Measurements from ENCODE around the gene ATRNL1.

The ATRNL1 gene

DNA sequence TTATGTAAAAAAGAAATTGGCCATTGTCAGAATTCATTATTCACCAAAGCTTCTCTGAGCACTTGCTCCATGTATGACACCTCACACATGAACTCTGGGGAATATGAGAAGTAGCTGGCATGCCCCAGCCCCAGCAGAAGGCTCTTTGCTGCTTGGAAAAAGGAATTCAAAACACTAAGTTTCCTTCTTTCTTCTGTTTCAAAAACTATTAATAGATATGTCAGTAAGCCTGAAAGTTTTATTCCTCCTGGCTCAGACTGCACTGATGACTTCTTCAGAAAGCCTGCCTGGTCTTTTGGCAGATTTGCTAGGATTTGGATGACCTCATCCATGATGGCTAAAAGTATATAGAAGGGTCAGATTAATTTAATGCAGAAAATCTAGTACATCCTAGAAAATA lies 668.9 kb downstream of the ATRNL1 start:
- H3K4me2 ChIP-seq (ENCODE audit: low read length), result no peak overlapping the region
- H3K4me1 ChIP-seq (ENCODE audit: control insufficient read depth, low read depth, low read length), result no peaks in the 10 kb centered on the region
- no peak for DNase-seq
- H2BK15ac ChIP-seq (replicated peaks; ENCODE audit: low read depth), result no peak overlapping the region
- H3K4me3 ChIP-seq (ENCODE audit: low read length), result no peak overlapping the region
- H3K4ac ChIP-seq (ENCODE audit: low read depth, low read length), result no peak overlapping the region
- H2BK120ac ChIP-seq (ENCODE audit: low read depth, low read length), result no peak overlapping the region
- H3K27ac ChIP-seq (ENCODE audit: low read depth, low read length), result no peak overlapping the region
- no peak overlapping the region for H3K18ac ChIP-seq (ENCODE audit: low read length)
- no peak overlapping the region for H4K5ac ChIP-seq (ENCODE audit: low read length)
- no peak overlapping the region for H2AK5ac ChIP-seq (ENCODE audit: low read length)
- no peaks in the 10 kb centered on the region for H3K79me1 ChIP-seq (ENCODE audit: low read length)
- H3K27me3 ChIP-seq (ENCODE audit: insufficient read depth, low read length, poor library complexity), result no peaks in the 10 kb centered on the region
- no peak overlapping the region for H3K23ac ChIP-seq (ENCODE audit: low read length)
- H3K36me3 ChIP-seq (ENCODE audit: control insufficient read depth, insufficient read depth, low read length), result no peaks in the 10 kb centered on the region
- H2BK5ac ChIP-seq (ENCODE audit: low read length), result no peak overlapping the region
- no peak overlapping the region for H4K8ac ChIP-seq (ENCODE audit: low read depth, low read length)
- H3K79me2 ChIP-seq (ENCODE audit: control insufficient read depth, insufficient read depth, low read length), result no peaks in the 10 kb centered on the region
- H3K56ac ChIP-seq (ENCODE audit: low read length), result no peak overlapping the region
- H3K9ac ChIP-seq (ENCODE audit: low read length), result no peak overlapping the region

DNA sequence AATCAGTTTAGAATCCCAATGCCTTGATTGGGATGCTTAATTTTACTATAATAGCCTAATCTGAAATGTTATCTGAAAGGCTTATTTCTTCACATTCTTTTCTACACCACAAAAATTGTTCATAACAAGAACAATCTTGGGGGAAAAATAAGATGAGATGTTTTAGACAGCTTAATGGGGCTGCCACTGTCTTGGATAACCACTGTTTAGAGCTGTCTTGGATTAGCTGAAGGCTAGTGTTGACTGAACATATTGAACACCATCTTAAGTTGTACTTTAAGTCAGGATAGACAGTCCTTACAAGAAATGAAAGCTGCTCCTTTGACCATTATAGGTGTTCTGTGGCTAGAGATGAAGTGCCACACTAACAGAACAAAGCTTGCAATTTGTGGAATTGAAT lies 678.6 kb downstream of the ATRNL1 start:
- no peak overlapping the region for H2AK5ac ChIP-seq (ENCODE audit: low read length)
- H2BK15ac ChIP-seq (replicated peaks; ENCODE audit: low read depth), result no peak overlapping the region
- no peak overlapping the region for H3K9ac ChIP-seq (ENCODE audit: low read length)
- no peak overlapping the region for H4K5ac ChIP-seq (ENCODE audit: low read length)
- no peaks in the 10 kb centered on the region for H3K79me1 ChIP-seq (ENCODE audit: low read length)
- no peak overlapping the region for H3K27ac ChIP-seq (ENCODE audit: low read depth, low read length)
- no peaks in the 10 kb centered on the region for H3K79me2 ChIP-seq (ENCODE audit: control insufficient read depth, insufficient read depth, low read length)
- H3K23ac ChIP-seq (ENCODE audit: low read length), result no peak overlapping the region
- H2BK120ac ChIP-seq (ENCODE audit: low read depth, low read length), result no peak overlapping the region
- H4K8ac ChIP-seq (ENCODE audit: low read depth, low read length), result no peak overlapping the region
- no peak overlapping the region for H3K4me3 ChIP-seq (ENCODE audit: low read length)
- H3K4ac ChIP-seq (ENCODE audit: low read depth, low read length), result no peak overlapping the region
- H3K4me1 ChIP-seq (ENCODE audit: control insufficient read depth, low read depth, low read length), result no peaks in the 10 kb centered on the region
- no peak overlapping the region for H3K4me2 ChIP-seq (ENCODE audit: low read length)
- H3K36me3 ChIP-seq (ENCODE audit: control insufficient read depth, insufficient read depth, low read length), result no peaks in the 10 kb centered on the region
- no peak overlapping the region for H3K18ac ChIP-seq (ENCODE audit: low read length)
- H3K27me3 ChIP-seq (ENCODE audit: insufficient read depth, low read length, poor library complexity), result no peaks in the 10 kb centered on the region
- no peak overlapping the region for H3K56ac ChIP-seq (ENCODE audit: low read length)
- no peak overlapping the region for H2BK5ac ChIP-seq (ENCODE audit: low read length)
- no peak for DNase-seq

GRCh38 chr10:115772606-115773005 lies 679.4 kb downstream of the ATRNL1 start:
- Histone ChIP-seq H3K27ac (ENCODE audit: low read depth, low read length) (no peak overlapping the region), H3K4me3 (ENCODE audit: low read length) (no peak overlapping the region), H3K23ac (ENCODE audit: low read length) (no peak overlapping the region), H4K5ac (ENCODE audit: low read length) (no peak overlapping the region), H3K4me1 (ENCODE audit: control insufficient read depth, low read depth, low read length) (no peaks in the 10 kb centered on the region), H3K4me2 (ENCODE audit: low read length) (no peak overlapping the region), H3K79me1 (ENCODE audit: low read length) (no peaks in the 10 kb centered on the region), H3K56ac (ENCODE audit: low read length) (no peak overlapping the region), H3K4ac (ENCODE audit: low read depth, low read length) (no peak overlapping the region), H3K36me3 (ENCODE audit: control insufficient read depth, insufficient read depth, low read length) (no peaks in the 10 kb centered on the region), H2BK5ac (ENCODE audit: low read length) (no peak overlapping the region), H3K9ac (ENCODE audit: low read length) (no peak overlapping the region), H2AK5ac (ENCODE audit: low read length) (no peak overlapping the region), H3K27me3 (ENCODE audit: insufficient read depth, low read length, poor library complexity) (no peaks in the 10 kb centered on the region), H3K79me2 (ENCODE audit: control insufficient read depth, insufficient read depth, low read length) (no peaks in the 10 kb centered on the region), H2BK15ac (replicated peaks; ENCODE audit: low read depth) (no peak overlapping the region), H3K18ac (ENCODE audit: low read length) (no peak overlapping the region), H2BK120ac (ENCODE audit: low read depth, low read length) (no peak overlapping the region), H4K8ac (ENCODE audit: low read depth, low read length) (no peak overlapping the region)
- WGBS (ENCODE audit: extremely low coverage, insufficient coverage, low lambda C conversion rate), result no CpG with 5 or more reads among the region's 1 CpG
- DNase-seq, result no peak

- Histone ChIP-seq H2BK120ac (ENCODE audit: low read depth, low read length) (no peak overlapping the region), H3K79me1 (ENCODE audit: low read length) (no peaks in the 10 kb centered on the region), H3K27me3 (ENCODE audit: insufficient read depth, low read length, poor library complexity) (no peaks in the 10 kb centered on the region), H3K4me3 (ENCODE audit: low read length) (no peak overlapping the region), H3K56ac (ENCODE audit: low read length) (no peak overlapping the region), H3K4me1 (ENCODE audit: control insufficient read depth, low read depth, low read length) (no peaks in the 10 kb centered on the region), H2BK5ac (ENCODE audit: low read length) (no peak overlapping the region), H4K8ac (ENCODE audit: low read depth, low read length) (no peak overlapping the region), H3K27ac (ENCODE audit: low read depth, low read length) (no peak overlapping the region), H4K5ac (ENCODE audit: low read length) (no peak overlapping the region), H3K36me3 (ENCODE audit: control insufficient read depth, insufficient read depth, low read length) (no peaks in the 10 kb centered on the region), H2AK5ac (ENCODE audit: low read length) (no peak overlapping the region), H3K4ac (ENCODE audit: low read depth, low read length) (no peak overlapping the region), H3K18ac (ENCODE audit: low read length) (no peak overlapping the region), H3K79me2 (ENCODE audit: control insufficient read depth, insufficient read depth, low read length) (no peaks in the 10 kb centered on the region), H2BK15ac (replicated peaks; ENCODE audit: low read depth) (no peak overlapping the region), H3K23ac (ENCODE audit: low read length) (no peak overlapping the region), H3K4me2 (ENCODE audit: low read length) (no peak overlapping the region), H3K9ac (ENCODE audit: low read length) (no peak overlapping the region)
- WGBS (ENCODE audit: extremely low coverage, insufficient coverage, low lambda C conversion rate), result no CpG with 5 or more reads among the region's 2 CpGs
- no peak for DNase-seq
Measured at GRCh38 chr10:115773832-115774231, 680.7 kb downstream of the ATRNL1 start.

GRCh38 chr10:115774721-115775120 lies 681.6 kb downstream of the ATRNL1 start:
- Histone ChIP-seq H3K4me1 (ENCODE audit: control insufficient read depth, low read depth, low read length) (no peaks in the 10 kb centered on the region), H2AK5ac (ENCODE audit: low read length) (no peak overlapping the region), H3K79me1 (ENCODE audit: low read length) (no peaks in the 10 kb centered on the region), H3K79me2 (ENCODE audit: control insufficient read depth, insufficient read depth, low read length) (no peaks in the 10 kb centered on the region), H2BK15ac (replicated peaks; ENCODE audit: low read depth) (no peak overlapping the region), H3K27ac (ENCODE audit: low read depth, low read length) (no peak overlapping the region), H3K4ac (ENCODE audit: low read depth, low read length) (no peak overlapping the region), H3K4me2 (ENCODE audit: low read length) (no peak overlapping the region), H3K9ac (ENCODE audit: low read length) (no peak overlapping the region), H4K8ac (ENCODE audit: low read depth, low read length) (no peak overlapping the region), H3K56ac (ENCODE audit: low read length) (no peak overlapping the region), H4K5ac (ENCODE audit: low read length) (no peak overlapping the region), H3K36me3 (ENCODE audit: control insufficient read depth, insufficient read depth, low read length) (no peaks in the 10 kb centered on the region), H3K23ac (ENCODE audit: low read length) (no peak overlapping the region), H2BK5ac (ENCODE audit: low read length) (no peak overlapping the region), H3K18ac (ENCODE audit: low read length) (no peak overlapping the region), H2BK120ac (ENCODE audit: low read depth, low read length) (no peak overlapping the region), H3K27me3 (ENCODE audit: insufficient read depth, low read length, poor library complexity) (no peaks in the 10 kb centered on the region), H3K4me3 (ENCODE audit: low read length) (no peak overlapping the region)
- no peak for DNase-seq
- WGBS (ENCODE audit: extremely low coverage, insufficient coverage, low lambda C conversion rate), result no CpG with 5 or more reads among the region's 2 CpGs

GRCh38 chr10:115777646-115778045 lies 684.5 kb downstream of the ATRNL1 start:
- no peak overlapping the region for H3K27ac ChIP-seq (ENCODE audit: low read depth, low read length)
- no peak for DNase-seq
- H3K23ac ChIP-seq (ENCODE audit: low read length), result no peak overlapping the region
- H3K79me2 ChIP-seq (ENCODE audit: control insufficient read depth, insufficient read depth, low read length), result no peaks in the 10 kb centered on the region
- H3K27me3 ChIP-seq (ENCODE audit: insufficient read depth, low read length, poor library complexity), result no peaks in the 10 kb centered on the region
- no peak overlapping the region for H3K56ac ChIP-seq (ENCODE audit: low read length)
- no CpG with 5 or more reads among the region's 2 CpGs for WGBS (ENCODE audit: extremely low coverage, insufficient coverage, low lambda C conversion rate)
- H3K4me3 ChIP-seq (ENCODE audit: low read length), result no peak overlapping the region
- H4K8ac ChIP-seq (ENCODE audit: low read depth, low read length), result no peak overlapping the region
- no peaks in the 10 kb centered on the region for H3K79me1 ChIP-seq (ENCODE audit: low read length)
- no peaks in the 10 kb centered on the region for H3K36me3 ChIP-seq (ENCODE audit: control insufficient read depth, insufficient read depth, low read length)
- no peak overlapping the region for H2BK15ac ChIP-seq (replicated peaks; ENCODE audit: low read depth)
- H3K4ac ChIP-seq (ENCODE audit: low read depth, low read length), result no peak overlapping the region
- no peak overlapping the region for H3K4me2 ChIP-seq (ENCODE audit: low read length)
- H3K4me1 ChIP-seq (ENCODE audit: control insufficient read depth, low read depth, low read length), result no peaks in the 10 kb centered on the region
- H3K9ac ChIP-seq (ENCODE audit: low read length), result no peak overlapping the region
- no peak overlapping the region for H2BK5ac ChIP-seq (ENCODE audit: low read length)
- no peak overlapping the region for H2AK5ac ChIP-seq (ENCODE audit: low read length)
- no peak overlapping the region for H4K5ac ChIP-seq (ENCODE audit: low read length)
- no peak overlapping the region for H2BK120ac ChIP-seq (ENCODE audit: low read depth, low read length)
- H3K18ac ChIP-seq (ENCODE audit: low read length), result no peak overlapping the region

Measured in mesendoderm (in vitro differentiated cells).